Endothelial cell of umbilical vein (primary cell): ENCODE data around the gene XCL2. TPM values are rescaled to one million over a fixed set of nuclear protein-coding genes. Genes with fewer than 3 reads are reported as not detected.

Source experiments
- BruUV-seq: library from RNA; stranded (reverse); fragments of 400-500 nt; replicated peaks from 2 replicates; lab custom pipeline; 2021; lab: Mats Ljungman, UMichigan
- CTCF ChIA-PET: fragments of 300-600, 350-600 bp; sonication (Branson Sonifier 250); formaldehyde crosslinking; loops from one replicate; lab custom pipeline; 2021; ENCODE audit warnings: antibody characterized with exemption, inconsistent platforms; lab: Charles Lee
- POLR2A ChIA-PET: fragments of 300-600, 350-600 bp; sonication (Branson Sonifier 250); formaldehyde crosslinking; loops from one replicate; lab custom pipeline; 2021; ENCODE audit warnings: antibody characterized with exemption, inconsistent platforms; lab: Charles Lee
- DNase-seq: peaks from one replicate; pipeline ENCODE4 v3.0.0-alpha.2; 2011; ENCODE audit warnings: low read depth, low spot score
- FAIRE-seq: peaks from 2 replicates; lab custom pipeline; 2011; peaks lifted over from hg19 to GRCh38; lab: Jason Lieb, UNC
- H2AFZ ChIP-seq: 2 replicates; pipeline ENCODE4 v1.6.0; 2012; ENCODE audit warnings: low read depth, low read length, control low read depth, inconsistent platforms
- H3K27ac ChIP-seq: 2 replicates; pipeline ENCODE4 v1.5.1; 2011; ENCODE audit warnings: low read depth, mild to moderate bottlenecking, control low read depth, low read length, moderate library complexity; ENCODE audit not compliant: insufficient read depth
- H3K27me3 ChIP-seq, 2 experiments: 2 replicates each; pipeline versions ENCODE4 v1.6.0 to v1.6.1; 2011; ENCODE audit warnings: low read length in 2 of 2, mixed read lengths in 1 of 2; ENCODE audit not compliant: control insufficient read depth in 2 of 2, insufficient read depth in 2 of 2
- H3K36me3 ChIP-seq, 2 experiments: 2 replicates in 1 of 2; 3 replicates in 1 of 2; pipeline ENCODE4 v1.5.1; 2011; ENCODE audit warnings: low read length in 2 of 2, mild to moderate bottlenecking in 1 of 2, moderate library complexity in 1 of 2; ENCODE audit not compliant: control insufficient read depth in 2 of 2, insufficient read depth in 2 of 2; ENCODE audit errors: extremely low read depth in 1 of 2
- H3K4me1 ChIP-seq: 3 replicates; pipeline ENCODE4 v1.5.1; 2011; ENCODE audit warnings: mild to moderate bottlenecking, low read length; ENCODE audit not compliant: control insufficient read depth, insufficient read depth; ENCODE audit errors: extremely low read depth
- H3K4me2 ChIP-seq: 2 replicates; pipeline ENCODE4 v1.6.1; 2011; ENCODE audit warnings: low read length, control low read depth, mixed read lengths; ENCODE audit not compliant: insufficient read depth
- H3K4me3 ChIP-seq, 3 experiments: fragments of 200-600 bp in 1 of 3; sonication (generic), shearing (Covaris generic) in 1 of 3; replicated peaks in 1 of 3; 2 replicates each; pipeline ENCODE4 v1.5.1; 2011 to 2016; ENCODE audit warnings: control low read depth in 3 of 3, low read length in 3 of 3, mild to moderate bottlenecking in 2 of 3, inconsistent platforms in 1 of 3, low read depth in 1 of 3, moderate library complexity in 1 of 3; ENCODE audit not compliant: insufficient read depth in 1 of 3
- H3K79me2 ChIP-seq: 2 replicates; pipeline ENCODE4 v1.6.0; 2012; ENCODE audit warnings: low read length, inconsistent platforms; ENCODE audit not compliant: control insufficient read depth, insufficient read depth
- H3K9ac ChIP-seq: replicated peaks from 2 replicates; pipeline ENCODE3; 2011; ENCODE audit warnings: low read length, control low read depth; ENCODE audit not compliant: insufficient read depth; ENCODE audit errors: extremely low read depth
- H3K9me1 ChIP-seq: replicated peaks from 3 replicates; pipeline ENCODE4 v1.6.0; 2011; ENCODE audit warnings: mild to moderate bottlenecking, low read length; ENCODE audit not compliant: control insufficient read depth, insufficient read depth; ENCODE audit errors: extremely low read depth
- H3K9me3 ChIP-seq: replicated peaks from 2 replicates; pipeline ENCODE4 v1.5.1; 2012; ENCODE audit warnings: low read length, inconsistent platforms; ENCODE audit not compliant: control insufficient read depth, insufficient read depth
- H4K20me1 ChIP-seq: replicated peaks from 2 replicates; pipeline ENCODE3; 2011; ENCODE audit warnings: mild to moderate bottlenecking, low read length; ENCODE audit not compliant: control insufficient read depth, insufficient read depth; ENCODE audit errors: extremely low read depth
- CTCF ChIP-seq, 2 donors: IDR thresholded peaks; 1 replicate in 1 of 2; 2 replicates in 1 of 2; pipeline ENCODE4 v1.5.1; 2011; ENCODE audit warnings: low read length in 2 of 2, mild to moderate bottlenecking in 2 of 2, moderate library complexity in 2 of 2, control low read depth in 1 of 2, inconsistent platforms in 1 of 2, low read depth in 1 of 2; ENCODE audit not compliant: insufficient read depth in 1 of 2; ENCODE audit errors: extremely low read depth in 1 of 2
- EZH2 ChIP-seq: IDR thresholded peaks from 2 replicates; pipeline ENCODE4 v1.6.1; 2012; ENCODE audit warnings: borderline replicate concordance, low read depth, mild to moderate bottlenecking, moderate library complexity, low read length, inconsistent platforms; ENCODE audit not compliant: severe bottlenecking
- FOS ChIP-seq: IDR thresholded peaks from 2 replicates; pipeline ENCODE4 v1.6.1; 2011; ENCODE audit warnings: mild to moderate bottlenecking, low read length, moderate library complexity, borderline replicate concordance; ENCODE audit not compliant: insufficient read depth
- GATA2 ChIP-seq: IDR thresholded peaks from 2 replicates; pipeline ENCODE4 v1.7.0; 2011; ENCODE audit warnings: low read depth, mild to moderate bottlenecking, moderate library complexity, mixed read lengths, low read length; ENCODE audit not compliant: insufficient read length, insufficient read depth
- JUN ChIP-seq: IDR thresholded peaks from 2 replicates; pipeline ENCODE4 v1.6.1; 2011; ENCODE audit warnings: borderline replicate concordance, low read depth; ENCODE audit not compliant: insufficient read length, insufficient read depth
- MAX ChIP-seq: IDR thresholded peaks from 2 replicates; pipeline ENCODE4 v1.6.1; 2011; ENCODE audit not compliant: insufficient read depth, insufficient read length
- MYC ChIP-seq: IDR thresholded peaks from one replicate; pipeline ENCODE4 v1.6.1; 2011; ENCODE audit warnings: mild to moderate bottlenecking, low read depth, low read length
- POLR2A ChIP-seq: IDR thresholded peaks from 2 replicates; pipeline ENCODE4 v1.6.1; 2012; ENCODE audit warnings: low read depth, mild to moderate bottlenecking, control low read depth, low read length
- POLR2AphosphoS5 ChIP-seq: IDR thresholded peaks from 2 replicates; pipeline ENCODE4 v1.6.1; 2012; ENCODE audit warnings: low read depth, mild to moderate bottlenecking, control low read depth, low read length, moderate library complexity; ENCODE audit not compliant: insufficient read depth
- dilution Hi-C: fragments of 300-500 bp; cut with MboI; formaldehyde crosslinking; loops from one replicate; pipeline ENCODE4 v1.15.0; 2019; ENCODE audit warnings: low sequenced_read_pairs; ENCODE audit not compliant: extremely low pct_ligation_motif_present
- intact Hi-C: fragments of 100-400 bp; cut with micrococcal nuclease; formaldehyde crosslinking; loops from one replicate; pipeline ENCODE4 v1.10.0; 2022
- polyA plus RNA-seq, 4 experiments: library from polyadenylated mRNA; depleted of rRNA in 3 of 4; stranded (reverse) in 3 of 4; unstranded in 1 of 4; fragments of >200 nt; gene quantifications; 2 replicates each; pipeline versions ENCODE4 v1.2.1 to v1.2.3, GENCODE V29; 2011 to 2012; ENCODE audit warnings: missing spikeins in 1 of 4
- total RNA-seq: library from RNA; stranded (reverse); gene quantifications from 2 replicates; pipeline ENCODE4 v1.2.3, GENCODE V29; 2021

The XCL2 gene
- total and polyA plus RNA-seq, 2 donors (not counting 3 experiments of a cell fraction or from before 2014, with no cell fraction given): not detected

GRCh38 chr1:168567568-168567967 lies 23.8 kb upstream of the XCL2 start:
- Histone ChIP-seq H3K4me2 (no peak overlapping the region), H3K9ac (no peak overlapping the region), H3K4me3 (no peak overlapping the region), H3K36me3 (no peaks in the 10 kb centered on the region), H3K9me3 (no peaks in the 10 kb centered on the region), H4K20me1 (no peaks in the 10 kb centered on the region), H3K27me3 (no peaks in the 10 kb centered on the region), H3K9me1 (no peaks in the 10 kb centered on the region), H2AFZ (no peak overlapping the region), H3K79me2 (no peaks in the 10 kb centered on the region), H3K4me1 (no peaks in the 10 kb centered on the region), H3K27ac (no peak overlapping the region)
- DNase-seq (no peak), FAIRE-seq (no peak)
- dilution Hi-C loops: no loop called here
- ChIA-PET CTCF (no interaction called here), POLR2A (no interaction called here)
- TF ChIP-seq FOS (no peak), POLR2AphosphoS5 (no peak), MYC (no peak), MAX (no peak), GATA2 (no peak), EZH2 (no peak), POLR2A (no peak), JUN (no peak), CTCF (IDR thresholded peaks at IDR 0.05; ENCODE audit: extremely low read depth in 1 of 2, insufficient read depth in 1 of 2, low read depth in 1 of 2, low read length in 2 of 2) (no peak)
- no TSS peak for BruUV-seq
- intact Hi-C loops: no loop called here
